ENCODE data around the gene FOXD4. TPM values are rescaled to one million over a fixed set of nuclear protein-coding genes. Genes with fewer than 3 reads are reported as not detected.
"Not testable (repeated sequence)": the region's sequence is repeated elsewhere in the genome, so short reads cannot be mapped to it uniquely, and the experiment has no call there.

The FOXD4 gene
- total RNA-seq, 1 donor from 2014 or later, result 0.49 TPM

DNA sequence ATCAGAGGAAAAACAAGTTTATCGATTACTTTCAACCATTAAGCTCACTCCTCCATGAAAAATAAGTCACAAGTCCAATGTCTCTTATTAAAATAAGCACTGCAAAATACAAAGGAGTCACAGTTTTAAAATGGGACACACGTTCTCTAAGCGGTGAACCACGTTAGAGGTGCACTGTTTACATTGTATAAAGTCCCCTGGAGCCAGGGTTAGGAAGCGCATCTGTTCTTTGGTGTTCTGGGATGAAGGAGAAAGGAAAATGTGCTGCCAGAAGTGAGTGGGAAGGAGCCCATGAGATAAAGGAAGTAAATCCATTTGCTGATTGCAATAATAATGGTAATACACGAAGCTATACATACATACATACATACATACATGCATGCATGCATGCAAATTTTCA, 30.4 kb downstream of the FOXD4 start:
- H3K27ac Mint-ChIP-seq (ENCODE audit: unreplicated experiment); H3K36me3 Mint-ChIP-seq (ENCODE audit: low read depth, unreplicated experiment); H3K9me3 Mint-ChIP-seq (ENCODE audit: unreplicated experiment); H3K4me3 Mint-ChIP-seq (ENCODE audit: unreplicated experiment); DNase-seq (ENCODE audit: low spot score); H3K4me1 Mint-ChIP-seq (ENCODE audit: unreplicated experiment); H3K27me3 Mint-ChIP-seq (ENCODE audit: unreplicated experiment): not testable (repeated sequence)

DNA sequence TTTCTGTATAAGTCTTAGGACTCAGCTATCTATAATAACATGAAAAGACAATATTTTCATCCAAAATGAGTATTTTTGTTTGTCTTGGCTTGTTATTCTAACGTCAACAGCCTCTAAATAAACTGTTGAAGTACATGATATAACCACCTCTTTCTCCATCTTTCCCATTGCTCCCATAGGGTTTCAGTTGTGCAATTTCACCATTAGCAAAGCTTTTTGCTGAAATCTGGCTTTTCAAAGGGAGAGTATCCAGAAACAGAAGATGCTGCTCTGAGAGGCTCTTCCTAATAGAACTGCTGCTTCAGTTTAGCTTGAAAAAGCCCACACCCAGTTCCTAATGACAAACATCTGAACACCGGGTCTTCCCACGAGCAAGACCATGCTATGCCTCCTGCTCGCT, 31.1 kb downstream of the FOXD4 start:
- DNase-seq (ENCODE audit: low spot score); H3K4me1 Mint-ChIP-seq (ENCODE audit: unreplicated experiment); H3K36me3 Mint-ChIP-seq (ENCODE audit: low read depth, unreplicated experiment); H3K4me3 Mint-ChIP-seq (ENCODE audit: unreplicated experiment); H3K27ac Mint-ChIP-seq (ENCODE audit: unreplicated experiment); H3K9me3 Mint-ChIP-seq (ENCODE audit: unreplicated experiment); H3K27me3 Mint-ChIP-seq (ENCODE audit: unreplicated experiment): not testable (repeated sequence)

DNA sequence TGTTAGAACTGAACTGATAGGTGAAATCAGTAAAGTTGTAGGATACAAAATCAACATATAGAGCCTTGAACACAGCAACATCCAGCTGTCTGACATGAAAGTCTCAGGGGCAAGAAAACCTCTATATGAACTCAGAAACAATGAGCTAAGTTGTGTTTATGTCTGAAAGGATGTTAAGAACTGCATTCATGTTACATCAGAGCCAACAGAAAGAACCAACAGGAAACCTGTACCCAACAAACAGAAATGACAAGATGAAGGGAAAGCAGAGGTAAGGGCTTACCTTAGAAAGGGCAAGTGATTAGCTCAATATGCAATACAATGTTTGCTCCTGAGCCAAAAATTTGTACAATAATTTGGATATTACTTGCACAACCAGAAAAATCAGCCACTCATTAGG, 31.5 kb downstream of the FOXD4 start:
- H3K27me3 Mint-ChIP-seq (ENCODE audit: unreplicated experiment); H3K9me3 Mint-ChIP-seq (ENCODE audit: unreplicated experiment); H3K4me3 Mint-ChIP-seq (ENCODE audit: unreplicated experiment); H3K27ac Mint-ChIP-seq (ENCODE audit: unreplicated experiment); H3K4me1 Mint-ChIP-seq (ENCODE audit: unreplicated experiment); H3K36me3 Mint-ChIP-seq (ENCODE audit: low read depth, unreplicated experiment); DNase-seq (ENCODE audit: low spot score): not testable (repeated sequence)

DNA sequence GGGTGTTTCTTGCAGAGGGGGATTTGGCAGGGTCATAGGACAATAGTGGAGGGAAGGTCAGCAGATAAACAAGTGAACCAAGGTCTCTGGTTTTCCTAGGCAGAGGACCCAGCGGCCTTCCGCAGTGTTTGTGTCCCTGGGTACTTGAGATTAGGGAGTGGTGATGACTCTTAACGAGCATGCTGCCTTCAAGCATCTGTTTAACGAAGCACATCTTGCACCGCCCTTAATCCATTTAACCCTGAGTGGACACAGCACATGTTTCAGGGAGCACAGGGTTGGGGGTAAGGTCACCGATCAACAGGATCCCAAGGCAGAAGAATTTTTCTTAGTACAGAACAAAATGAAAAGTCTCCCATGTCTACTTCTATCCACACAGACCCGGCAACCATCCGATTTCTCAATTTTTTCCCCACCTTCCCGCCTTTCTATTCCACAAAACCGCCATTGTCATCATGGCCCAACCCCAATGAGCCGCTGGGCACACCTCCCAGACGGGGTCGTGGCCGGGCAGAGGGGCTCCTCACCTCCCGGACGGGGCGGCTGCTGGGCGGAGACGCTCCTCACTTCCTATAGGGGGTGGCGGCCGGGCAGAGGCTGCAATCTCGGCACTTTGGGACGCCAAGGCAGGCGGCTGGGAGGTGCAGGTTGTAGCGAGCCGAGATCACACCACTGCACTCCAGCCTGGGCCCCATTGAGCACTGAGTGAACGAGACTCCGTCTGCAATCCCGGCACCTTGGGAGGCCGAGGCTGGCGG, 35.1 kb downstream of the FOXD4 start:
- not testable (repeated sequence) for H3K4me1 Mint-ChIP-seq (ENCODE audit: unreplicated experiment); H3K4me3 Mint-ChIP-seq (ENCODE audit: unreplicated experiment); H3K36me3 Mint-ChIP-seq (ENCODE audit: low read depth, unreplicated experiment); H3K27me3 Mint-ChIP-seq (ENCODE audit: unreplicated experiment); H3K9me3 Mint-ChIP-seq (ENCODE audit: unreplicated experiment); H3K27ac Mint-ChIP-seq (ENCODE audit: unreplicated experiment); DNase-seq (ENCODE audit: low spot score)

DNA sequence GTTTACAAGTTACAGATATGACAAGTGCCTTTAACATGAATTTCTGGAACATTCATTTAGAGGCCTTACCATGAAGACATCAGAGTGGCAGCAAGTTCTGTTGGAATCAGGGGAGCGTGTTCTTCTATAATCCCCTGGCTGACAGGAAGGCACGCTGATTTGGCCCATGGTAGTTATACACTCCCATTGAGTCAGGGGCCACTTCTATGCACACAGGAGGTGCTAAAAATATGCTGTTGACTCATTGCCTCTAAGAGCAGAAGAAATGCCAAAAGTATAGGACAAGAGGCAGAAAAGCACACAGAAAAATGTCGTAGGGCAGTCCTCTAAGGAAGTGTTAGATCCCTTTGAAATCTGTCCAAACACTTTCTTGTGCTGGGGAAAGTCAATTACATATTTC, 39.9 kb downstream of the FOXD4 start:
- H3K4me3 Mint-ChIP-seq (ENCODE audit: unreplicated experiment); H3K27ac Mint-ChIP-seq (ENCODE audit: unreplicated experiment); H3K4me1 Mint-ChIP-seq (ENCODE audit: unreplicated experiment); H3K9me3 Mint-ChIP-seq (ENCODE audit: unreplicated experiment); H3K36me3 Mint-ChIP-seq (ENCODE audit: low read depth, unreplicated experiment); DNase-seq (ENCODE audit: low spot score); H3K27me3 Mint-ChIP-seq (ENCODE audit: unreplicated experiment): not testable (repeated sequence)

- H3K4me1 Mint-ChIP-seq (ENCODE audit: unreplicated experiment); H3K9me3 Mint-ChIP-seq (ENCODE audit: unreplicated experiment): not testable (repeated sequence)
Observed at GRCh38 chr9:76389-76788, 41.8 kb downstream of the FOXD4 start.

DNA sequence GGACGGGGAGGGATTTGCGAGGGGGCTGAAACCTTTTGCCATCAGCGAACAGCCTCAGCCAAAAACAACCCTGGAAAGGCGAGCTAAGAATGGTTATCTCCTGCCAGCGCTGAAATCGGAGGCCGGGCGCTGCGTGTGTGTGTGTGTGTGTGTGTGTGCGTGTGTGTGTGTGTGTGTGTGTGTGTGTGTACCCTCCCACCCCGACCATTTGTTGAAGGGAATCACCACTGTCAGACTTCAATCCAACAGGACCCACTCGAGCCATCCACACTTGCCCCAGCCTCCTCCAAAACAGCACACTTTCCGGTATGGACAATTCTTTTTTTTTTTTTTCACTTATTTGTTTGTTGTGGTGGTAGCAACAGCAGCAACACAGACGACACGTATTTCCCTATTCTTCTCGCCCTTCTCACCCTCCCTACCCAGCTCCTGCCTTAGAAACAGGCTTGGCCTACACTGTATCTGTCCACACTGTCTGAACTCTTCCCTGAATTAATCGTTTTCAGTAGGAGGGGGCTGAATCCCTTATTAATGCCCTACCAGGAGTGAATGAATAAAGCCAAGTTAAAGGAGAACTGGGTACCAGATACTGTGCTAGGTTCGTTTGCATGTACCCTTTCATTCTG, 44.2 kb downstream of the FOXD4 start:
- peak overlapping the region; percentile 84 for H3K27ac Mint-ChIP-seq (ENCODE audit: unreplicated experiment)
- H3K36me3 Mint-ChIP-seq (ENCODE audit: low read depth, unreplicated experiment); H3K9me3 Mint-ChIP-seq (ENCODE audit: unreplicated experiment); H3K27me3 Mint-ChIP-seq (ENCODE audit: unreplicated experiment); DNase-seq (ENCODE audit: low spot score); H3K4me1 Mint-ChIP-seq (ENCODE audit: unreplicated experiment): not testable (repeated sequence)
- H3K4me3 Mint-ChIP-seq (ENCODE audit: unreplicated experiment), result peak overlapping the region; percentile 88

More at GRCh38 chr9:76389-76788, 41.8 kb downstream of the FOXD4 start:
- not testable (repeated sequence) for DNase-seq (ENCODE audit: low spot score); H3K4me3 Mint-ChIP-seq (ENCODE audit: unreplicated experiment); H3K27me3 Mint-ChIP-seq (ENCODE audit: unreplicated experiment); H3K36me3 Mint-ChIP-seq (ENCODE audit: low read depth, unreplicated experiment); H3K27ac Mint-ChIP-seq (ENCODE audit: unreplicated experiment)

- DNase-seq (ENCODE audit: low spot score), result peak; percentile 41
- H3K27ac Mint-ChIP-seq (ENCODE audit: unreplicated experiment); H3K9me3 Mint-ChIP-seq (ENCODE audit: unreplicated experiment); H3K36me3 Mint-ChIP-seq (ENCODE audit: low read depth, unreplicated experiment); H3K4me1 Mint-ChIP-seq (ENCODE audit: unreplicated experiment); H3K27me3 Mint-ChIP-seq (ENCODE audit: unreplicated experiment): not testable (repeated sequence)
- H3K4me3 Mint-ChIP-seq (ENCODE audit: unreplicated experiment), result peak overlapping the region; percentile 88
Observed at GRCh38 chr9:73076-73899, 44.9 kb downstream of the FOXD4 start.

Other genes starting within 250 kb of the FOXD4 start
- gene WASHC1, start 89.0 kb downstream of the FOXD4 start, total RNA-seq (ENCODE audit: unreplicated experiment), result 21.7 TPM
- 46.7 TPM for gene ZNG1A, start 60.6 kb upstream of the FOXD4 start, total RNA-seq (ENCODE audit: unreplicated experiment)
- gene DOCK8, start 96.4 kb upstream of the FOXD4 start, total RNA-seq (ENCODE audit: unreplicated experiment), result 8.3 TPM

Data from endothelial cell (in vitro differentiated cells).